Lower leg skin (tissue), 4 donors: ENCODE results near the gene CEMP1. TPM values are rescaled to one million over a fixed set of nuclear protein-coding genes. Genes with fewer than 3 reads are reported as not detected.

Experiments used
- DNase-seq, 2 donors: peaks; one replicate each; pipeline ENCODE4 v3.0.0-alpha.2; 2019; ENCODE audit warnings: low spot score in 2 of 2
- H3K4me3 ChIP-seq: fragments of 200-600 bp; sonication (generic); 2 replicates; pipeline ENCODE4 v1.5.1; 2017; ENCODE audit warnings: mild to moderate bottlenecking, low read depth; ENCODE audit not compliant: poor library complexity, severe bottlenecking
- POLR2A ChIP-seq, 2 donors: fragments of 450-650 bp; IDR thresholded peaks; one replicate each; pipeline ENCODE4 v1.6.1; 2016 to 2017; ENCODE audit warnings: antibody characterized with exemption in 2 of 2, mild to moderate bottlenecking in 1 of 2, moderate library complexity in 1 of 2
- WGBS, 2 donors: methylation state at CpG; one replicate each; pipeline ENCODE4 v1.1.5; 2018; 5-methylcytosine and 5-hydroxymethylcytosine counted together
- intact Hi-C: fragments of 100-400 bp; cut with DNase I; formaldehyde crosslinking; loops from one replicate; pipeline ENCODE4 v1.15.0; 2023; ENCODE audit warnings: low total_unique reads
- microRNA counts, 2 donors: library from miRNA; unstranded; fragments of <30 nt; microRNA quantifications; one replicate each; lab custom pipeline; 2016
- microRNA-seq, 2 donors: library from miRNA; unstranded; fragments of <30 nt; microRNA quantifications; one replicate each; pipeline ENCODE4, GENCODE V29; 2016; ENCODE audit warnings: borderline replicate concordance in 2 of 2, borderline number of aligned reads in 1 of 2
- total RNA-seq, 4 donors: library from RNA; depleted of rRNA; stranded (reverse); fragments of >200 nt; gene quantifications; one replicate each; pipeline ENCODE4 v1.1.0, GENCODE V29; 2016
- TF ChIP-seq, protein P1 (sequence below), 3 donors: fragments of 450-650 bp; IDR thresholded peaks; one replicate each; pipeline ENCODE4 v1.5.1; 2016; ENCODE audit warnings: antibody characterized with exemption in 3 of 3, mild to moderate bottlenecking in 3 of 3, moderate library complexity in 2 of 3

The CEMP1 gene
- total RNA-seq, 4 donors from 2014 or later = 0.17 to 5.9 (median 0.83) TPM

DNA sequence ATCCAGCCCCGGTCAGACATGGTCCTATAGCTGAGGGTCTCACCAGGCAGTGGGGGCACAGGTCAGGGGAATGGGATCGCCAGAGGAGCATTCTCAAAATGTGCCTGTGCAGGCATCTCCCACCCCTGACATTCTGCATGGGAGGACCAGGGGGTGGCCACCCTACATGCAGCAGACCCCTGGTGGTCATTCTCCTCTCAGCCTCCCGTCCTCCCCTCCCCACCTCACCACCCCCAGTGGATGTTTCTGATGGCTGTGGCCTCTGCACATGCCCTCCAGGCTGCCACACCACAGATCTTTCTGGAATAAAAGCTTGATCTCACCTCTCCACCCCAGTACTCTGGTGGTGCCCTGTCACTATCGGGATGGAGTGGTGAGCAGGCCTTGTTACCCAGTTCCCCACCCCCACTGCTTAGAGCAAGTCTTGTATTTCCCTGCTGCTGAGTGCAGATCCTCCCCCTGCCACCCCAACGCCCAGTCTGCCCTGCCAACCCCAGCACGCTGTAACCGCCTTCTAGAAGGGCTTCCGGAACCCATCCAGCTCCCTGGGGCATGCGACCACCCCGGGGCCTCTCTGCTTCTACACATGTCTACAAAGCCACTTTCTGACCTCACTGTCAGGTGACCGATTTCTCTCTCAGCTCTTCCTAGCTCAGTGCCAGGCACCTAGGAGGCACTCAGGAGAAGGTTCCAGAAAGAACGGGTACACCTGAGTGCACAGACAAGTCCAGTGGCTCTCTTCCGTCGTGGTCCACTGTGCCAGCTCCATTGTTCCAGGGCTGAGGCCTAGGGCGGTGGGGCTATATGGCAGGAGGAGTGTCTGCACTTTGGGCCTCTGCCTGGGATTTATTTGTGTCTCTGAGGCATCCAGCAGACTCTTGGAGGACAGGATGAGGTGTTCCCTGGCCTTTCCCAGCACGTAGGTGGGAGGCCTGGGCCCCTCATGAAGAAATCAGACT lies 47.0 kb downstream of the CEMP1 start:
- H3K4me3 ChIP-seq = no peak overlapping the region
- TF ChIP-seq, protein P1, sequence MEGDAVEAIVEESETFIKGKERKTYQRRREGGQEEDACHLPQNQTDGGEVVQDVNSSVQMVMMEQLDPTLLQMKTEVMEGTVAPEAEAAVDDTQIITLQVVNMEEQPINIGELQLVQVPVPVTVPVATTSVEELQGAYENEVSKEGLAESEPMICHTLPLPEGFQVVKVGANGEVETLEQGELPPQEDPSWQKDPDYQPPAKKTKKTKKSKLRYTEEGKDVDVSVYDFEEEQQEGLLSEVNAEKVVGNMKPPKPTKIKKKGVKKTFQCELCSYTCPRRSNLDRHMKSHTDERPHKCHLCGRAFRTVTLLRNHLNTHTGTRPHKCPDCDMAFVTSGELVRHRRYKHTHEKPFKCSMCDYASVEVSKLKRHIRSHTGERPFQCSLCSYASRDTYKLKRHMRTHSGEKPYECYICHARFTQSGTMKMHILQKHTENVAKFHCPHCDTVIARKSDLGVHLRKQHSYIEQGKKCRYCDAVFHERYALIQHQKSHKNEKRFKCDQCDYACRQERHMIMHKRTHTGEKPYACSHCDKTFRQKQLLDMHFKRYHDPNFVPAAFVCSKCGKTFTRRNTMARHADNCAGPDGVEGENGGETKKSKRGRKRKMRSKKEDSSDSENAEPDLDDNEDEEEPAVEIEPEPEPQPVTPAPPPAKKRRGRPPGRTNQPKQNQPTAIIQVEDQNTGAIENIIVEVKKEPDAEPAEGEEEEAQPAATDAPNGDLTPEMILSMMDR (IDR thresholded peaks at IDR 0.05) = no peak
- TF ChIP-seq POLR2A (IDR thresholded peaks at IDR 0.05) = no peak
- WGBS, 2 donors = 81 to 85% methylated on average over 16 of the region's 16 CpGs
- intact Hi-C loops = no loop called here
- DNase-seq = no peak

DNA sequence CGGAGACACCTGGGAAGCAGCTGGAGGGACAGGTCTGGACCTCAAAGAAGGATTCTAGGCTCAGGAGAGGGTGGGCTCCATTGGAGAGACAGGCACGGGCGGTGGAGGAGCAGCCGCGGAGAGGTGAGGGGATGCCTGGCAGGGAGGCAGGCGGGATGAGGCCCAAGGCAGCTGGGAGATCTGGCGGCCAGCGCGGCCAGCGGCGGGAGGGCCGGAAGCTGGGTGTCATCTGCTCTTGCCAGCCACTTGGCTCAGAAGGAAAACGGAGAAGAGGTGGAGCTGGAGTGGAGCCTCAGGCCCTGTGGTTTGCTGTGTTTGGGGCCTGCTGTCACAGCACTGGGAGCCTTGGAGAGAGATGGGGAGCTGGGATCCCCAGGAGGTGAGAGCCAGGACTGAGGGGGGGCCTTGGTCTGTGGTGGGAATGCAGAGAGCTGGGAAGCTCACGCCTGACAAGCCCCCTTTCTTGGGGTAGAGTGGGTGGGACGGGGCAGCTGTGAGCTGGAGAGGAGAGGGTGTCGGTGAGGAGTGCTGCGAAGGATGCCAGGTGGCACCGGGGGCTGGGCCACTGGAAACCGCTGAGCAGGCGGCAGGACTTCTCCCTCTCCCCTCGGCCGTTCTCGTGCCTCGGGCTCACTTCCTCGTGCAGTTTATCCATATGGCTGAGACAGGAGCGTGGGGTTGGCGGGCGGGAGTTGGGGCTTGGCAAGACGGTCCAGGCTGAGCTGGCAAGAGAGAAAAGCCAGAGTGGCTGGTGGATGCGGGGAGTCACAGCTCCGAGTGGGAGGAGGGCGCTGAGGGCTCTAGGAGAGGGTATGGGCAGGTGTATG lies 48.3 kb downstream of the CEMP1 start:
- WGBS, 2 donors = 36 to 52% methylated on average over 32 of the region's 32 CpGs
- DNase-seq = peak in 1 of 2 donors; percentile 94
- no peak overlapping the region for H3K4me3 ChIP-seq

DNA sequence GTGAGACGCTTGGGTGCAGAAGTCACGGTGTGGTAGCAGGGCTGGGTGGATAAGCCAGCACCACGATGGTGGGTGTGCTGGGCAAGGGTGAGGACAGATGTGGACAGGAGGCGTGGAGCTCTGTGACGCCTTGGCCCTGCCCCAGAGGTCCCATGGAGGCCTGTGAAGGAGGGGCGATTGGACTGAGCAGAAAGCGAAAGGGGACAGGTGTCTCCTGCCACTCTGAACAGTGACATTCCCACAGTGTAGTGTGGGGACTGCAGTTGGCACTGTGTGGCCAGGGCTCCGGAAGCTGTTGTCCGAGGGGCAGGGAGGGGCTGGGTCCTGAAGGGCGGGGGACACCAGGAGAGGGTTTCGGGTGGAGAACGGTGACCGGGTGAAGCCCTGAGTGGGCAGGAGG lies 49.0 kb downstream of the CEMP1 start:
- 46 to 67% methylated on average over 13 of the region's 13 CpGs for WGBS, 2 donors
- TF ChIP-seq, protein P1 (IDR thresholded peaks at IDR 0.05) = no peak
- no peak for TF ChIP-seq POLR2A (IDR thresholded peaks at IDR 0.05)
- no peak overlapping the region for H3K4me3 ChIP-seq
- intact Hi-C loops = no loop called here
- no peak for DNase-seq

More for the DNA sequence above, 48.3 kb downstream of the CEMP1 start:
- TF ChIP-seq POLR2A (IDR thresholded peaks at IDR 0.05) = no peak
- TF ChIP-seq, protein P1 (IDR thresholded peaks at IDR 0.05) = no peak
- intact Hi-C loops = no loop called here

DNA sequence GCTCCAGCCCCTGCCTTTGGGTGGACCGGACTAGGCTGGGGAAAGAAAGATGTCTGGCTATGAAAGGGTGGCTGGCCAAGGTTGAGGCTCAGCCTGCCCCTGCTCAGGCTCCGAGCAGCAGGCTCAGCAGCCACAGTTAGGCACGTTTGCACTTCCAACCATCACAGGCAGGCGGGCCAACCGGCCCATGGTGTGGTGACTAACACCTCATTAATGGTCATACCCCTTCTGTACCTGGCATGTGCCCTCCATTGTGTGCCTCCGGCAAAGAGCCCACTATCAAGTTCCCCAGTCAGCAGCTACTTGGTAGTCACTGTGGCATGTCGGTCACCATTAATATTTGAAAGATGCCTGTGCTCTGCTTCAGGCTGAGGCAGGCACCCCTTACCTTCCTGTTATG lies 49.5 kb downstream of the CEMP1 start:
- intact Hi-C loops = no loop called here
- no peak for DNase-seq
- WGBS, 2 donors = 65 to 82% methylated on average over 7 of the region's 7 CpGs
- TF ChIP-seq, protein P1 (IDR thresholded peaks at IDR 0.05) = no peak
- no peak for TF ChIP-seq POLR2A (IDR thresholded peaks at IDR 0.05)
- no peak overlapping the region for H3K4me3 ChIP-seq

DNA sequence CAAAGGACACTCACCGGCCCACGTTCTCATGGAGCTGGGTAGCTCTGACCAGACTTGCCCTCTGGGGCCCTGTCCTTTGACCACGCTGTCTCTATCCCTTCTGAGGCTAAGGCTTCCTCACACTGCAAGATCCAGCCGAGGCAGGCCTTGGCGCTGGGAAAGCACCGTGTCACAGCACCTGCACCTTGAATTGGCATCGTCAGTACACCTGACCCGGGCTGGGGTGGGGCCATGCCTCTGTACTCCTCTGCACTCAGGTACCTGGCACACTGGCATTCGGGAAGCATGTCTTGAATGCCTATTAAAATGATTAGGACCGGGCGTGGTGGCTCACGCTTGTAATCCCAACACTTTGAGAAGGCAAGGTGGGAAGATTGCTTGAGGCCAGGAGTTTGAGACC lies 50.3 kb downstream of the CEMP1 start:
- no peak for TF ChIP-seq POLR2A (IDR thresholded peaks at IDR 0.05)
- TF ChIP-seq, protein P1 (IDR thresholded peaks at IDR 0.05) = no peak
- 60 to 63% methylated on average over 12 of the region's 12 CpGs for WGBS, 2 donors
- DNase-seq = no peak
- intact Hi-C loops = no loop called here
- no peak overlapping the region for H3K4me3 ChIP-seq

MicroRNA genes within 50 kb of the gene (microRNA counts, 767-probe panel; counts per million panel counts)
- 0 to 358 counts per million in 2 donors for microRNA hsa-miR-3178 (lab: Ali Mortazavi, UCI)

Small RNA genes within 50 kb of the gene (microRNA-seq; reads per million reads assigned to microRNA genes)
- 0 to 0.57 reads per million in 2 donors for gene MIR3178

Other genes starting within 250 kb of the CEMP1 start
- gene ABCA3, start 190.7 kb downstream of the CEMP1 start, total RNA-seq = 10 to 100 TPM in 1 of 4 donors, 1 to 10 TPM in 3; 5.4 to 10.3 (median 9.5) TPM
- gene CCNF, start 102.0 kb downstream of the CEMP1 start, total RNA-seq = 10 to 100 TPM in 3 of 4 donors, 1 to 10 TPM in 1; 5.6 to 17.7 (median 11.3) TPM
- gene TEDC2, start 71.3 kb downstream of the CEMP1 start, total RNA-seq = 1 to 10 TPM in 3 of 4 donors, under 1 TPM in 1; 0.64 to 1.9 (median 1.8) TPM
- gene NTN3, start 60.1 kb downstream of the CEMP1 start, total RNA-seq = under 1 TPM in 2 of 4 donors, not detected in 2; 0.45 to 0.95 TPM
- 10 to 100 TPM; 12.1 to 19.1 (median 15.3) TPM for gene TBC1D24, start 56.3 kb downstream of the CEMP1 start, total RNA-seq
- 100 to 1,000 TPM in 3 of 4 donors, 10 to 100 TPM in 1; 63.1 to 218 (median 126) TPM for gene ATP6V0C, start 17.5 kb downstream of the CEMP1 start, total RNA-seq
- 10 to 100 TPM; 32.9 to 50.3 (median 42.2) TPM for gene AMDHD2, start 11.0 kb downstream of the CEMP1 start, total RNA-seq
- gene PDPK1, start 6.6 kb upstream of the CEMP1 start, total RNA-seq = 10 to 100 TPM; 35.3 to 40.4 (median 39.0) TPM
- 10 to 100 TPM; 34.9 to 61.9 (median 51.1) TPM for gene KCTD5, start 151.1 kb upstream of the CEMP1 start, total RNA-seq
- 1 to 10 TPM; 1.3 to 5.0 (median 2.0) TPM for gene PRSS27, start 188.8 kb upstream of the CEMP1 start, total RNA-seq
- 100 to 1,000 TPM; 257 to 830 (median 272) TPM for gene SRRM2, start 221.2 kb upstream of the CEMP1 start, total RNA-seq
- 1,000 to 10,000 TPM in 1 of 4 donors, 100 to 1,000 TPM in 3; 244 to 2,128 (median 328) TPM for gene ELOB, start 245.9 kb upstream of the CEMP1 start, total RNA-seq